T47D (cell line): ENCODE data around the gene MAGEA2B.
"Not testable (repeated sequence)": the region's sequence is repeated elsewhere in the genome, so short reads cannot be mapped to it uniquely, and the experiment has no call there.

Experiments
- DNase-seq, 2 experiments: peaks; one replicate each; pipeline versions ENCODE4 v3.0.0 to v3.0.0-alpha.2; 2011 to 2012; ENCODE audit warnings: low read depth in 1 of 2, low spot score in 1 of 2
- JUND ChIP-seq: IDR thresholded peaks from 2 replicates; pipeline ENCODE4 v1.6.1; 2012; ENCODE audit warnings: low read depth
- in situ Hi-C: cut with HindIII; loops from 2 replicates; pipeline ENCODE4 v1.10.0; 2016; ENCODE audit warnings: low sequenced_read_pairs, low pct_unique_long_range_greater_than_20kb

Gene MAGEA2B, protein sequence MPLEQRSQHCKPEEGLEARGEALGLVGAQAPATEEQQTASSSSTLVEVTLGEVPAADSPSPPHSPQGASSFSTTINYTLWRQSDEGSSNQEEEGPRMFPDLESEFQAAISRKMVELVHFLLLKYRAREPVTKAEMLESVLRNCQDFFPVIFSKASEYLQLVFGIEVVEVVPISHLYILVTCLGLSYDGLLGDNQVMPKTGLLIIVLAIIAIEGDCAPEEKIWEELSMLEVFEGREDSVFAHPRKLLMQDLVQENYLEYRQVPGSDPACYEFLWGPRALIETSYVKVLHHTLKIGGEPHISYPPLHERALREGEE

DNA sequence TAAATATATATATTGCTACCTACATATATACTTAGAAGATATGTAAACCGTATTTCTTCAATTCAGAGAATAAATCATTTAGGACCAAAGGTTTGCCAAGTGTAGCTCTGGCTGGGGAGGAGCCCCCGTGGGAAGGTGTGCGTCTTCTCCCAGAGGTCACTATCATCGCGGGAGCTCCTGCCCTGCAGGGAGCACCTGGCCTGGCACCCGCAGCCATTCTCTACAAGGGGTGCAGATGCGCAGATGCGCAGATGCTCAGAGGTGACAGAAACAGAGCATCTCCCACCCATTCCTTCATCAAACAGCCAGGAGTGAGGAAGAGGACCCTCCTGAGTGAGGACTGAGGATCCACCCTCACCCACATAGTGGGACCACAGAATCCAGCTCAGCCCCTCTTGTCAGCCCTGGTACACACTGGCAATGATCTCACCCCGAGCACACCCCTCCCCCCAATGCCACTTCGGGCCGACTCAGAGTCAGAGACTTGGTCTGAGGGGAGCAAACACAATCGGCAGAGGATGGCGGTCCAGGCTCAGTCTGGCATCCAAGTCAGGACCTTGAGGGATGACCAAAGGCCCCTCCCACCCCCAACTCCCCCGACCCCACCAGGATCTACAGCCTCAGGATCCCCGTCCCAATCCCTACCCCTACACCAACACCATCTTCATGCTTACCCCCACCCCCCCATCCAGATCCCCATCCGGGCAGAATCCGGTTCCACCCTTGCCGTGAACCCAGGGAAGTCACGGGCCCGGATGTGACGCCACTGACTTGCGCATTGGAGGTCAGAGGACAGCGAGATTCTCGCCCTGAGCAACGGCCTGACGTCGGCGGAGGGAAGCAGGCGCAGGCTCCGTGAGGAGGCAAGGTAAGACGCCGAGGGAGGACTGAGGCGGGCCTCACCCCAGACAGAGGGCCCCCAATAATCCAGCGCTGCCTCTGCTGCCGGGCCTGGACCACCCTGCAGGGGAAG lies at the start of gene MAGEA2B:
MAGEA2B (plus strand) TSS at position 814 of the 973 bp plus-strand sequence. CDS start 2,479 bp downstream, outside the sequence.
- in situ Hi-C loops, DNase-seq: not testable (repeated sequence)

DNA sequence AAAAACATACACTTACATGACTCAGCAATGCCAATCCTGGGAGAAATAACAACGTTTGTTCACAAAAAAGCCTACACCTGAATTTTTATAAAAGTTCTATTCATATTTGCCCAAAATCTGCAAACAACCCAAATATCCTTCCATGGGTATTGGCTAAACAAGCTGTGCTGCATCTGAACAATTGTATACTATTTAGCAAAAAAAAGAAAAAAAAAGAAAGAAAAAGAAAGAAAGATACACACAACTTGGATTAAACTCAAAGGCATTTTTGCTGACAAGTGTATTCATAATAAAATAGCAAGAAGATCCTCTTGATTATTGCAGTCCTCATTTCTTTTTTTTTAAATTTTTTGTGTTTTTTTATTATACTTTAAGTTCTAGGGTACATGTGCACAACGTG lies 40.3 kb upstream of the MAGEA2B start:
- in situ Hi-C loops = no loop called here
- no peak for DNase-seq
- TF ChIP-seq JUND = no peak

DNA sequence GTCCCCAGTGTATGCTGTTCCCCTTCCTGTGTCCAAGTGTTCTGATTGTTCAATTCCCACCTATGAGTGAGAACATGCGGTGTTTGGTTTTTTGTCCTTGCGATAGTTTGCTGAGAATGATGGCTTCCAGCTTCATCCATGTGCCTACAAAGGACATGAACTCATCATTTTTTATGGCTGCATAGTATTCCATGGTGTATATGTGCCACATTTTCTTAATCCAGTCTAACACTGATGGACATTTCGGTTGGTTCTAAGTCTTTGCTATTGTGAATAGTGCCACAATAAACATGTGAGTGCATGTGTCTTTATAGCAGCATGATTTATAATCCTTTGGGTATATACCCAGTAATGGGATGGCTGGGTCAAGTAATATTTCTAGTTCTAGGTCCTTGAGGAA lies 39.8 kb upstream of the MAGEA2B start:
- in situ Hi-C loops, DNase-seq: not testable (repeated sequence)

DNA sequence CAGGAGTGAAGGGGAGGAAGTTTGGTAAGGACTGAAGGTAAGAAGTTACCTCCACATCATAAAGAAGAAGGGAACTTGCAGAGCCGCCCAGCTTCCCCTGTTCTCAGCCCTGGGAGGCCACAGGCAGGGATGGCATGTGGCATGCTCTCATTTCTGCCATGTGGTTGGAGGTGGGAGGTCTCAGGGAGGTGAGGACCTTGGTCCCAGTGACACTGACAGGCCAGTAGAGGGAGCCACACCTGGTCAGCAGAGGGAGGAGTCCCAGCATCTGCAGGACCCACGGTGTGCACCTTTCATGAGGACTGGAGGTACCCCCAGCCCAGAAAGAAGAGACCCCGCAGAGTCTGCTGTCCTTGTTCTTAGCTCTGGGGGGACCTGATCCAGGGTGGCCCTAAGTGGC lies 33.4 kb upstream of the MAGEA2B start:
- DNase-seq, in situ Hi-C loops: not testable (repeated sequence)

DNA sequence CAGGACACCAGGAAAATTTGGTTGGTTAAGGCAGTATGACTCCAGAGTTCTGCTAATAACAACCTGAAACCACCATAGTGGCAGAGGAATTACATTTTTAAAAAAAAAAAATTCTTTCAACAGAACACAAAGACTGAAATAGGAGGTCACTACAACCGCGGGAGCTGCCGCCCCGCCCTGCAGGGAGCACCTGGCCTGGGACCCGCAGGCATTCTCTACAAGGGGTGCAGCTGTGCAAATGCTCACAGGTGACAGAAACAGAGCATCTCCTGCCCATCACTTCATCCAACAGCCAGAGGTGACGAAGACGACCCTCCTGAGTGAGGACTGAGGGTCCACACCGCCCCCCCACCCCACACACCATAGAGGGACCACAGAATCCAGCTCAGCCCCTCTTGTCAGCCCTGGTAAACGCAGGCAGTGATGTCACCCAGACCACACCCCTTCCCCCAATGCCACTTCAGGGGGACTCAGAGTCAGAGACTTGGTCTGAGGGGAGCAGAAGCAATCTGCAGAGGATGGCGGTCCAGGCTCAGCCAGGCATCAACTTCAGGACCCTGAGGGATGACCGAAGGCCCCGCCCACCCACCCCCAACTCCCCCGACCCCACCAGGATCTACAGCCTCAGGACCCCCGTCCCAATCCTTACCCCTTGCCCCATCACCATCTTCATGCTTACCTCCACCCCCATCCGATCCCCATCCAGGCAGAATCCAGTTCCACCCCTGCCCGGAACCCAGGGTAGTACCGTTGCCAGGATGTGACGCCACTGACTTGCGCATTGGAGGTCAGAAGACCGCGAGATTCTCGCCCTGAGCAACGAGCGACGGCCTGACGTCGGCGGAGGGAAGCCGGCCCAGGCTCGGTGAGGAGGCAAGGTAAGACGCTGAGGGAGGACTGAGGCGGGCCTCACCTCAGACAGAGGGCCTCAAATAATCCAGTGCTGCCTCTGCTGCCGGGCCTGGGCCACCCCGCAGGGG lies 16.2 kb upstream of the MAGEA2B start, which contains the start of gene MAGEA3:
MAGEA3 (plus strand) TSS at position 843 of the 980 bp plus-strand sequence. CDS start 2,039 bp downstream, outside the sequence.
- DNase-seq, in situ Hi-C loops: not testable (repeated sequence)

DNA sequence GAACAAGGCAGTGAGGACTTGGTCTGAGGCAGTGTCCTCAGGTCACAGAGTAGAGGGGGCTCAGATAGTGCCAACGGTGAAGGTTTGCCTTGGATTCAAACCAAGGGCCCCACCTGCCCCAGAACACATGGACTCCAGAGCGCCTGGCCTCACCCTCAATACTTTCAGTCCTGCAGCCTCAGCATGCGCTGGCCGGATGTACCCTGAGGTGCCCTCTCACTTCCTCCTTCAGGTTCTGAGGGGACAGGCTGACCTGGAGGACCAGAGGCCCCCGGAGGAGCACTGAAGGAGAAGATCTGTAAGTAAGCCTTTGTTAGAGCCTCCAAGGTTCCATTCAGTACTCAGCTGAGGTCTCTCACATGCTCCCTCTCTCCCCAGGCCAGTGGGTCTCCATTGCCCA lies 14.0 kb upstream of the MAGEA2B start:
- in situ Hi-C loops, DNase-seq: not testable (repeated sequence)

DNA sequence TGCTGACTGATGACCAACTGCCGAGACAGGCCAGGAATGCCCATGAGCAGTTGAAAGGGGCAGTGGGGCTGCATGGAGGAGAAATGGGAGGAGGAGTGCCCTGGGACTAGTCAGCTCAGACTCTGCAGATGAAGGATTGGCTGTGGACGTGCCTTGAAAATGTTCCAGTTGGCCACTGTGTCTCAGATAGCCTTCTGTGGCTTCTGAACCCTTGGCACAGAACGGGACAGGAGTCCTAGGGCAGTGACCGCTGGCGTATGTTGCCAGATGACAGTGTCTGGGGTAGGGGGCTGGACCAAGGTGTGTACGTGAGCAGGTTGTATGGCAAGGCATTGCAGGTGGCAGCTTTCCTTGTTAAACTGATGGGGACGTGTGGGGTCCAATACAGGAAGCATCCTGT lies 7.9 kb upstream of the MAGEA2B start:
- DNase-seq, in situ Hi-C loops: not testable (repeated sequence)

DNA sequence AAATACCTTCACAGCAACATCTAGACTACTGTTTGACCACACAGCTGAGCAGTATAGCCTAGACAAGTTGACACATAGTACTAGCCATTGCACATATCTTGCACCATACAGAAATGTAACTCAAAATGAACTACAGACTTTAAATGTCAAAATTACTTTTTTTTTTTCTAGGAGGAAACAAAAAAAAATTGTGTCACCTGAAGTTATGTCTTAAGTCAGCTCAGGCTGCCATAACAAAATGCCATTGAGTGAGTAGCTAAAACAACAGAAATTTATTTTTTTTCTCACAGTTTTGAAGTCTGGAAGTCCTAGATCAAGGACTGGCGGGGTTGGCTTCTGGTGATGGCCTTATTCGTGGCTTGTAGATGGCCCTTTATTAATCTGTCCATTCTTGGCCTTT lies 5.3 kb upstream of the MAGEA2B start, which contains the start of gene CSAG2:
CSAG2 (minus strand) TSS at position 101 of the 400 bp plus-strand sequence. CDS start 161 bp downstream, outside the sequence.
- in situ Hi-C loops, DNase-seq: not testable (repeated sequence)

DNA sequence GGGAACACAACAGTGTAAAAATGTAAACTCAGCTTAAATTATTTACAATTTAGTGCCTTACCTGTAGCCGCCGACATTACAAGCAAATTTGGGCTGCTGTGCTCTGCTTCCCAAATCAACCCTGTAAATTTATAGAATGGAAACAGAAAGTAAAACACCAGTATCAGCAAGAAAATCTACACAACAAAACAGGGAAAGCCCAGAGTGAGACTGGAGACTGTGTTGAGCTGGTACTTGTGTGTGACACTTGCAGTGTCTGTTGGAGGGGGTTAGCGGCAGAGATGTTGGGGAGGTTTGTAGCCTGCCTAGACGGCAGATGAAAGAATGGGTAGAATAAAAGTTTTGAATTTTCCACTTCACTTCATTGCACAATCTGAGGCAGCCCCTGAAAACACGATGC lies 1.2 kb upstream of the MAGEA2B start:
- in situ Hi-C loops, DNase-seq: not testable (repeated sequence)

DNA sequence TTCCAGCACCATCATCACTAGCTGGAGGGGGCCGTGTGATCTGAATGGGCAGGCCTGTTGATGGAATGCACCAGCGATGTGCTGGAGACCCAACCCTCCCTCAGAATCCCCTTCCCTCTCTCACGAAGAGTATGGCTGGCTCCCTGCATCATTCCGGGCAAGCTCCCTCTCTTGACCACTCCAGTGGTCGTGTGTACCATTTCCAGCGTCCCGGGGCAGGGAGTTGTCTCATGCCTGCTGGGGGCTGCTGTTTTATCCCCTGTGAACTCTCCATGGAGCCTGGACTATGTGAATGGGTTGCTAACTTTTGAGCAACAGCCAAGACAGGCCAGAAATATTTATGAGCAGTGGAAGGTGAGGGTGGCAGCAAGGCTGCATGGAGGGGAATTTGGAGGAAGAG lies 11.0 kb downstream of the MAGEA2B start:
- in situ Hi-C loops = no loop called here
- no peak for TF ChIP-seq JUND
- no peak for DNase-seq

DNA sequence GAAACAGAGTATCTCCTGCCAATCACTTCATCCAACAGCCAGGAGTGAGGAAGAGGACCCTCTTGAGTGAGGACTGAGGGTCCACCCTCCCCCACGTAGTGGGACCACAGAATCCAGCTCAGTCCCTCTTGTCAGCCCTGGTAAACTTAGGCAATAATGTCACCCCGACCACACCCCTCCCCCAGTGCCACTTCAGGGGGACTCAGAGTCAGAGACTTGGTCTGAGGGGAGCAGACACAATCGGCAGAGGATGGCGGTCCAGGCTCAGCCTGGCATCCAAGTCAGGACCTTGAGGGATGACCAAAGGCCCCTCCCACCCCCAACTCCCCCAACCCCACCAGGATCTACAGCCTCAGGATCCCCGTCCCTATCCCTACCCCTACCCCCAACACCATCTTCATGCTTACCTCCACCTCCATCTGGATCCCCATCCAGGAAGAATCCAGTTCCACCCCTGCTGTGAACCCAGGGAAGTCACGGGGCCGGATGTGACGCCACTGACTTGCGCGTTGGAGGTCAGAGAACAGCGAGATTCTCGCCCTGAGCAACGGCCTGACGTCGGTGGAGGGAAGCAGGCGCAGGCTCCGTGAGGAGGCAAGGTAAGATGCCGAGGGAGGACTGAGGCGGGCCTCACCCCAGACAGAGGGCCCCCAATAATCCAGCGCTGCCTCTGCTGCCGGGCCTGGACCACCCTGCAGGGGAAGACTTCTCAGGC lies 19.0 kb downstream of the MAGEA2B start, which contains the start of the genes CSAG1 and MAGEA12:
CSAG1 (minus strand) TSS at position 461 of the 715 bp plus-strand sequence. CDS start 1,261 bp downstream, outside the sequence.
MAGEA12 (plus strand) TSS at position 497 of the 715 bp plus-strand sequence. CDS start 2,405 bp downstream, outside the sequence.
- in situ Hi-C loops = no loop called here
- no peak for TF ChIP-seq JUND
- no peak for DNase-seq

DNA sequence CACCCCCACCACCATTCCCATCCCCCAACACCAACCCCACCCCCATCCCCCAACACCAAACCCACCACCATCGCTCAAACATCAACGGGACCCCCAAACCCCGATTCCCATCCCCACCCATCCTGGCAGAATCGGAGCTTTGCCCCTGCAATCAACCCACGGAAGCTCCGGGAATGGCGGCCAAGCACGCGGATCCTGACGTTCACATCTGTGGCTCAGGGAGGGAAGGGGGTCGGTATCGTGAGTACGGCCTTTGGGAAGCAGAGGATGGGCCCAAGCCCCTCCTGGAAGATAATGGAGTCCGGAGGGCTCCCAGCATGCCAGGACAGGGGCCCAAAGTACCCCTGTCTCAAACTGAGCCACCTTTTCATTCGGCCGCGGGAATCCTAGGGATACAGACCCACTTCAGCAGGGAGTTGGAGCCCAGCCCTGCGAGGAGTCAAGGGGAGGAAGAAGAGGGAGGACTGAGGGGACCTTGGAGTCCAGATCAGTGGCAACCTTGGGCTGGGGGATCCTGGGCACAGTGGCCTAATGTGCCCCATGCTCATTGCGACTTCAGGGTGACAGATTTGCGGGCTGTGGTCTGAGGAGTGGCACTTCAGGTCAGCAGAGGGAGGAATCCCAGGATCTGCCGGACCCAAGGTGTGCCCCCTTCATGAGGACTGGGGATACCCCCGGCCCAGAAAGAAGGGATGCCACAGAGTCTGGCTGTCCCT lies 19.9 kb downstream of the MAGEA2B start:
- in situ Hi-C loops, DNase-seq: not testable (repeated sequence)
